H1 (cell line): ENCODE measurements around the gene ATXN7L3B. TPM values are rescaled to one million over a fixed set of nuclear protein-coding genes. Genes with fewer than 3 reads are reported as not detected.

ENCODE experiments used
- ASH2L ChIP-seq: fragments of 200-600, 300-600 bp; sonication (generic); IDR thresholded peaks from one replicate; pipeline ENCODE4 v1.7.1; 2017; ENCODE audit warnings: low read length
- CHD2 ChIP-seq: IDR thresholded peaks from 2 replicates; pipeline ENCODE4 v1.6.1; 2012; ENCODE audit warnings: low read length, improper control_type of control experiment
- FOSL1 ChIP-seq: IDR thresholded peaks from 2 replicates; pipeline ENCODE4 v1.6.1; 2011; ENCODE audit warnings: mild to moderate bottlenecking, low read depth, low read length, moderate library complexity; ENCODE audit not compliant: insufficient read depth
- JUND ChIP-seq: IDR thresholded peaks from 2 replicates; pipeline ENCODE4 v1.6.1; 2011; ENCODE audit warnings: mild to moderate bottlenecking, improper control_type of control experiment, low read length
- KDM5A ChIP-seq: fragments of 200-600 bp; IDR thresholded peaks from 2 replicates; pipeline ENCODE4 v1.7.1; 2012; ENCODE audit warnings: mild to moderate bottlenecking, low read length, inconsistent platforms, mixed read lengths
- NRF1 ChIP-seq: IDR thresholded peaks from 2 replicates; pipeline ENCODE4 v1.6.1; 2011; ENCODE audit warnings: mild to moderate bottlenecking, low read depth, low read length, improper control_type of control experiment
- RNF2 ChIP-seq: fragments of 200-900, 300-1000 bp; sonication (generic); IDR thresholded peaks from 2 replicates; pipeline ENCODE4 v1.7.1; 2016; ENCODE audit warnings: borderline replicate concordance, low read depth, mild to moderate bottlenecking, antibody characterized with exemption, low read length; ENCODE audit not compliant: poor library complexity, severe bottlenecking; ENCODE audit errors: missing control alignments
- RXRA ChIP-seq: IDR thresholded peaks from 2 replicates; pipeline ENCODE4 v1.6.1; 2011; ENCODE audit warnings: low read depth, mild to moderate bottlenecking, low read length, moderate library complexity; ENCODE audit not compliant: insufficient read depth
- SIRT6 ChIP-seq: IDR thresholded peaks from one replicate; pipeline ENCODE4 v1.7.1; 2012; ENCODE audit warnings: low read length, inconsistent platforms
- SP2 ChIP-seq: IDR thresholded peaks from 2 replicates; pipeline ENCODE4 v1.6.1; 2012; ENCODE audit warnings: mild to moderate bottlenecking, low read length, inconsistent platforms
- SRF ChIP-seq: IDR thresholded peaks from 2 replicates; pipeline ENCODE4 v1.6.1; 2011; ENCODE audit warnings: mild to moderate bottlenecking, low read depth, low read length, moderate library complexity
- TAF1 ChIP-seq: IDR thresholded peaks from 2 replicates; pipeline ENCODE4 v1.6.1; 2011; ENCODE audit warnings: mild to moderate bottlenecking, low read depth, low read length
- TBP ChIP-seq: IDR thresholded peaks from 2 replicates; pipeline ENCODE4 v1.6.1; 2011; ENCODE audit warnings: low read depth, low read length, improper control_type of control experiment
- TEAD4 ChIP-seq: IDR thresholded peaks from 2 replicates; pipeline ENCODE4 v1.6.1; 2012; ENCODE audit warnings: low read depth, low read length, inconsistent platforms, mixed read lengths
- ZNF274 ChIP-seq: IDR thresholded peaks from 2 replicates; pipeline ENCODE4 v1.7.0; 2012; ENCODE audit warnings: low read length, borderline replicate concordance; ENCODE audit errors: extremely low read depth
- polyA plus RNA-seq, 7 experiments: library from polyadenylated mRNA; depleted of rRNA in 3 of 7; stranded (reverse) in 5 of 7; unstranded in 2 of 7; fragments of >200 nt in 5 of 7; fragments of 200-250 nt in 2 of 7; gene quantifications; 1 replicate in 5 of 7; 2 replicates in 1 of 7; 4 replicates in 1 of 7; pipeline versions ENCODE4 v1.2.1 to v1.2.3, GENCODE V29; 2011 to 2013; ENCODE audit warnings: missing spikeins in 2 of 7, mixed read lengths in 2 of 7
- total RNA-seq: library from RNA; stranded (reverse); fragmentation: NEBNext Ultra II Directional; extraction: Animal tissue kit (Norgen Biotek cat#: 25700); gene quantifications from 2 replicates; pipeline ENCODE4 v1.2.1, GENCODE V29; 2021
- TF ChIP-seq, protein P1 (sequence below): IDR thresholded peaks from 2 replicates; pipeline ENCODE4 v1.6.1; 2012; ENCODE audit warnings: inconsistent platforms
- TF ChIP-seq, protein P2 (sequence below), 3 experiments: IDR thresholded peaks; 1 replicate in 2 of 3; 2 replicates in 1 of 3; pipeline versions ENCODE4 v1.5.1 to v1.6.1; 2011; ENCODE audit warnings: low read length in 3 of 3, mild to moderate bottlenecking in 3 of 3, inconsistent platforms in 2 of 3, low read depth in 1 of 3, moderate library complexity in 1 of 3; ENCODE audit not compliant: insufficient read depth in 1 of 3; ENCODE audit errors: control extremely low read depth in 1 of 3

Gene ATXN7L3B
- total and polyA plus RNA-seq, 2 of the 8 experiments (the other 6 are each of a cell fraction or from before 2014, with no cell fraction given): 23.7 to 39.9 TPM

DNA sequence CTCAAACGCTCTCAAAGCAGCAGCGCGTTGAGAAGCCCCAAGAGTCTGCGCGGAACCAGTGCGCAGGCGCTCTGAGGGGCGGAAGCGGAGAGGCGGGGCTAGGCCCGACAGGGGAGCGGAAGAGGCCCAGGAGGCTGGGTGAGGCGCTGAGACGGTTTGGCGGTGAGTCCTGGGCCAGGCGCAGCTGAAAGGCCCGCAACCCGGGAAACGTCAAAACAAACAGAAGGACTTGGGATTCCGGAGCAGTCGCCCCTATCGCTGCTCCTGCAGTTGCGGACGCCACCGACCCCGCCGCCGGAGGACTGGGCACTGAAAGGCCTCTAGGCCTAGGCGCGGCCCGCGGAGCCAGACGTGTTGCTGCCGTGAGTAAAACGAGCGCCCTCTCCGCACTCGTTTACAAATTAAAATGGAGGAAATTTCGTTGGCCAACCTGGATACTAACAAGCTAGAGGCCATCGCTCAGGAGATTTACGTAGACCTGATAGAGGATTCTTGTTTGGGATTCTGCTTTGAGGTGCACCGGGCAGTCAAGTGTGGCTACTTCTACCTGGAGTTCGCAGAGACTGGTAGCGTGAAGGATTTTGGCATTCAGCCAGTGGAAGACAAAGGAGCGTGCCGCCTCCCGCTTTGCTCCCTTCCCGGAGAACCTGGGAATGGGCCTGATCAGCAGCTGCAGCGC is at the start of gene ATXN7L3B (continued):
- TF ChIP-seq TAF1 (peak; percentile 89), SRF (no peak), JUND (no peak; the same call in 1 of the 2 replicates), RNF2 (no peak), TEAD4 (peak; percentile 29; the same call in 1 of the 2 replicates), KDM5A (no peak), FOSL1 (no peak), SIRT6 (no peak), ZNF274 (no peak), RXRA (no peak), SP2 (no peak), ASH2L (peak; percentile 76), TBP (peak; percentile 82), CHD2 (no peak), NRF1 (peak; percentile 77)
- TF ChIP-seq, protein P1, sequence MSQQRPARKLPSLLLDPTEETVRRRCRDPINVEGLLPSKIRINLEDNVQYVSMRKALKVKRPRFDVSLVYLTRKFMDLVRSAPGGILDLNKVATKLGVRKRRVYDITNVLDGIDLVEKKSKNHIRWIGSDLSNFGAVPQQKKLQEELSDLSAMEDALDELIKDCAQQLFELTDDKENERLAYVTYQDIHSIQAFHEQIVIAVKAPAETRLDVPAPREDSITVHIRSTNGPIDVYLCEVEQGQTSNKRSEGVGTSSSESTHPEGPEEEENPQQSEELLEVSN: no peak
- TF ChIP-seq, protein P2, sequence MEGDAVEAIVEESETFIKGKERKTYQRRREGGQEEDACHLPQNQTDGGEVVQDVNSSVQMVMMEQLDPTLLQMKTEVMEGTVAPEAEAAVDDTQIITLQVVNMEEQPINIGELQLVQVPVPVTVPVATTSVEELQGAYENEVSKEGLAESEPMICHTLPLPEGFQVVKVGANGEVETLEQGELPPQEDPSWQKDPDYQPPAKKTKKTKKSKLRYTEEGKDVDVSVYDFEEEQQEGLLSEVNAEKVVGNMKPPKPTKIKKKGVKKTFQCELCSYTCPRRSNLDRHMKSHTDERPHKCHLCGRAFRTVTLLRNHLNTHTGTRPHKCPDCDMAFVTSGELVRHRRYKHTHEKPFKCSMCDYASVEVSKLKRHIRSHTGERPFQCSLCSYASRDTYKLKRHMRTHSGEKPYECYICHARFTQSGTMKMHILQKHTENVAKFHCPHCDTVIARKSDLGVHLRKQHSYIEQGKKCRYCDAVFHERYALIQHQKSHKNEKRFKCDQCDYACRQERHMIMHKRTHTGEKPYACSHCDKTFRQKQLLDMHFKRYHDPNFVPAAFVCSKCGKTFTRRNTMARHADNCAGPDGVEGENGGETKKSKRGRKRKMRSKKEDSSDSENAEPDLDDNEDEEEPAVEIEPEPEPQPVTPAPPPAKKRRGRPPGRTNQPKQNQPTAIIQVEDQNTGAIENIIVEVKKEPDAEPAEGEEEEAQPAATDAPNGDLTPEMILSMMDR (IDR thresholded peaks at IDR 0.05; ENCODE audit: control extremely low read depth in 1 of 3, insufficient read depth in 1 of 3, low read depth in 1 of 3, low read length in 3 of 3): peak in 1 of 3 experiments; percentile 2; a peak in 1 of 4 replicates
